Activated naive CD4-positive, alpha-beta T cell treated with anti-CD3 and anti-CD28 coated beads for 36 hours (primary cell): ENCODE results near the gene CADPS2. TPM values are rescaled to one million over a fixed set of nuclear protein-coding genes. Genes with fewer than 3 reads are reported as not detected.

Experiments used
- CTCF ChIA-PET: fragments of 350-600 bp; sonication (Branson Sonifier 250); formaldehyde crosslinking; loops from one replicate; lab custom pipeline; 2021; ENCODE audit warnings: antibody characterized with exemption; lab: Charles Lee
- DNase-seq: peaks from one replicate; pipeline ENCODE4 v3.0.0-alpha.2; 2020
- H3K27ac Mint-ChIP-seq: one replicate; pipeline ENCODE4 v1.8.0; 2021; ENCODE audit warnings: mild to moderate bottlenecking, mixed read lengths
- H3K27me3 Mint-ChIP-seq: one replicate; pipeline ENCODE4 v1.8.0; 2021; ENCODE audit warnings: low read depth, mixed read lengths
- H3K36me3 Mint-ChIP-seq: one replicate; pipeline ENCODE4 v1.8.0; 2021; ENCODE audit warnings: low read depth, mixed read lengths
- H3K4me1 Mint-ChIP-seq: one replicate; pipeline ENCODE4 v1.8.0; 2021; ENCODE audit warnings: low read depth, mixed read lengths
- H3K4me3 Mint-ChIP-seq: one replicate; pipeline ENCODE4 v1.8.0; 2021; ENCODE audit warnings: mild to moderate bottlenecking, moderate library complexity, mixed read lengths
- H3K9me3 Mint-ChIP-seq: one replicate; pipeline ENCODE4 v1.8.0; 2021; ENCODE audit warnings: mixed read lengths
- intact Hi-C: fragments of 100-400 bp; cut with micrococcal nuclease; formaldehyde crosslinking; loops from one replicate; pipeline ENCODE4 v1.15.1; 2023
- total RNA-seq, 2 experiments: library from RNA; stranded (reverse); gene quantifications; one replicate each; pipeline ENCODE4 v1.2.3, GENCODE V29; 2021

The CADPS2 gene
- total RNA-seq, 2 experiments from 2014 or later, result not detected

GRCh38 chr7:122724366-122724765 lies 161.9 kb downstream of the CADPS2 start:
- no peak for DNase-seq
- CTCF ChIA-PET, result no interaction called here
- Mint-ChIP-seq H3K27ac (no peak overlapping the region), H3K9me3 (peaks cover 9% of the 10 kb centered on the region), H3K36me3 (no peaks in the 10 kb centered on the region), H3K27me3 (no peaks in the 10 kb centered on the region), H3K4me1 (no peaks in the 10 kb centered on the region), H3K4me3 (no peak overlapping the region)
- intact Hi-C loops, result no loop called here

GRCh38 chr7:122719010-122719578 lies 167.2 kb downstream of the CADPS2 start:
- Mint-ChIP-seq H3K27ac (no peak overlapping the region), H3K9me3 (peaks cover 9% of the 10 kb centered on the region), H3K4me3 (no peak overlapping the region), H3K36me3 (no peaks in the 10 kb centered on the region), H3K4me1 (no peaks in the 10 kb centered on the region), H3K27me3 (no peaks in the 10 kb centered on the region)
- DNase-seq, result no peak
- intact Hi-C loops, result no loop called here
- CTCF ChIA-PET, result no interaction called here

GRCh38 chr7:122717356-122718089 lies 168.7 kb downstream of the CADPS2 start:
- H3K9me3 Mint-ChIP-seq, result peaks cover 9% of the 10 kb centered on the region
- intact Hi-C loops, result no loop called here
- no peak overlapping the region for H3K27ac Mint-ChIP-seq
- no peak overlapping the region for H3K4me3 Mint-ChIP-seq
- H3K4me1 Mint-ChIP-seq, result no peaks in the 10 kb centered on the region
- H3K36me3 Mint-ChIP-seq, result no peaks in the 10 kb centered on the region
- no peaks in the 10 kb centered on the region for H3K27me3 Mint-ChIP-seq
- CTCF ChIA-PET, result interaction anchor here (0.5 kb wide), 1 partner anchor 632 kb away, joined by 3 read pairs; no protein-coding TSS in a partner anchor
- no peak for DNase-seq

- Mint-ChIP-seq H3K27me3 (no peaks in the 10 kb centered on the region), H3K9me3 (peaks cover 1% of the 10 kb centered on the region), H3K27ac (no peak overlapping the region), H3K4me1 (no peaks in the 10 kb centered on the region), H3K36me3 (no peaks in the 10 kb centered on the region), H3K4me3 (no peak overlapping the region)
- CTCF ChIA-PET, result no interaction called here
- intact Hi-C loops, result no loop called here
- no peak for DNase-seq
Measured at GRCh38 chr7:122715183-122715582, 171.1 kb downstream of the CADPS2 start.

GRCh38 chr7:122710916-122711315 lies 175.3 kb downstream of the CADPS2 start:
- CTCF ChIA-PET, result no interaction called here
- no peak overlapping the region for H3K27ac Mint-ChIP-seq
- no peak overlapping the region for H3K4me3 Mint-ChIP-seq
- no peaks in the 10 kb centered on the region for H3K4me1 Mint-ChIP-seq
- no peaks in the 10 kb centered on the region for H3K36me3 Mint-ChIP-seq
- no peaks in the 10 kb centered on the region for H3K27me3 Mint-ChIP-seq
- no peak for DNase-seq
- intact Hi-C loops, result no loop called here
- no peaks in the 10 kb centered on the region for H3K9me3 Mint-ChIP-seq

DNA sequence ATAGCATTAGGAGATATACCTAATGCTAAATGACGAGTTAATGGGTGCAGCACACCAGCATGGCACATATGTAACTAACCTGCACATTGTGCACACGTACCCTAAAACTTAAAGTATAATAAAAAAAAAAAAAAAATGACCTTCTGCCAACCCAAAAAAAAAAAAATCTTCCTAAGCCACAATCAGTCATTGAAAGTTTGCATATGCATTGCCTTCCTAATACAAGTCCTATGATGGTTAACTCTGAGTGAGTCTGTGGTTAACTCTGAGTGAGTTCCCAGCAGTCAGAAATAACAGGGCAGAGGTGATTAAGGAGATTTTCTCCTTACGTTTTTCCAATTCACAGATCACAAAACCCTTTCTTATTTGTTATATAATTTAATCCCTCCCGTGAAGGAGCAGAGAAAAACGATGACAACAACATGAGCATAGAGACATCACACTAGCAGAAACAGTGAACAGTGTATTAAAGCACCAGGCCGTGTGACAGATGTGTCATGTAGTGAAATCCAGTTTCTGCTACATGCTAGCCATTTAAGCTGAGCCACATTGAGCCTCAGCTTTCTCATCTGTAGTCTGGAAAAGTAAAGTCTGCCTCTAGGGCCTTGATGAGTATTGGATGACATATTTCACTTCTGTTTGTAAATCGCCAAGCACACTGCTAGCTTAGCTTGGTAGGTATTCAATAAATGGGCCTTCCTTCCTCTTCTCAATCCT lies 176.2 kb downstream of the CADPS2 start:
- H3K36me3 Mint-ChIP-seq, result no peaks in the 10 kb centered on the region
- H3K4me3 Mint-ChIP-seq, result no peak overlapping the region
- intact Hi-C loops, result no loop called here
- no peak for DNase-seq
- H3K27me3 Mint-ChIP-seq, result no peaks in the 10 kb centered on the region
- CTCF ChIA-PET, result no interaction called here
- H3K27ac Mint-ChIP-seq, result no peak overlapping the region
- H3K4me1 Mint-ChIP-seq, result no peaks in the 10 kb centered on the region
- H3K9me3 Mint-ChIP-seq, result no peaks in the 10 kb centered on the region

DNA sequence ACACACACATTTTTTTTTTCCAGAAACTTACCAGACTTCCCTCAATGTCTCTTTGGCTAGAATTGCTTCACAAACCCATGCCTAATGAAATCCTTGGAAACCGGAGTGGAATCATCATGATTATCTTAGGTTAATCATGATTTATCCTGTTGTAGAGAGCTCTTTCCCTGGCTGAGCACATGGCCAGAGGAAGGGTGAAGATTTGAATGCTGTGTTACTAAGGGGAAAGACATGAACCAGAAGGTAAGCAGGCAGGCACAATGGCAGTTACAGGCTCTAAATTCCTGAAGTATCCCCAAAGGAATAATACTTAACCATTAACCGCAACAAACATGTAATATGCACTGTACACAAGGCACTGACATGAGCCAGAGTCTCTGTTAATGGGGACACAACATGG lies 179.4 kb downstream of the CADPS2 start:
- H3K36me3 Mint-ChIP-seq, result no peaks in the 10 kb centered on the region
- H3K4me3 Mint-ChIP-seq, result no peak overlapping the region
- no peak for DNase-seq
- no peak overlapping the region for H3K27ac Mint-ChIP-seq
- intact Hi-C loops, result no loop called here
- CTCF ChIA-PET, result no interaction called here
- H3K4me1 Mint-ChIP-seq, result no peaks in the 10 kb centered on the region
- H3K9me3 Mint-ChIP-seq, result peaks cover 3% of the 10 kb centered on the region
- H3K27me3 Mint-ChIP-seq, result no peaks in the 10 kb centered on the region

DNA sequence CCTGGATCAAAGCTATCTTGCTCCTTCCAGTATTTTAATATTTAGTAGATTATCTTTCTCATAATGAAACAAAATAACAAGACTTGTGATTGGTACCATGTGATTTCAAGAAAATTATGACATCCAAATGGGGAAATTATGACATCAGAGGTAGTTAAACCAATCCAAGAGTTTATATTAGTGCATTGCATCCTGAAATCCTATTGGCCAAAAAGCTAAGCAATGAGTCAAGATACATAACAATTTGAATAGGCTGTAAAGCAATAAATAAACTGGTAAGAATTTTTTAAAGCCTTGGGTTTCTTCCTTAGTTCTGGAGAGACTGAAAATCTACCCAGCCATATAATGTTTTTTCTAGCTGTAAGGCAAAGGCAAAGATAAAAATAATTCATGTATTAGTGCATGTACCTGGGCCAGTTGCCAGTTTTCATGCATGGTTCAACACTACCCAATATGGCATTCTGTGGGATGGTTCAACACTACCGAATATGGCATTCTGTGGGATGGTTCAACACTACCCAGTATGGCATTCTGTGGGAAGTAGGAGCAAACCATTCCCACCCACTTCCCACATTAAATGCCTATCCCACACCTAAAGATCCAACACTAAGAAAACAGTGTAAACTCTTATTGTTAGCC lies 183.3 kb downstream of the CADPS2 start, which contains the start of gene RNF148:
RNF148 (minus strand) TSS at position 51 of the 639 bp plus-strand sequence. CDS start 172 bp downstream, outside the sequence.
- intact Hi-C loops, result no loop called here
- H3K27me3 Mint-ChIP-seq, result no peaks in the 10 kb centered on the region
- CTCF ChIA-PET, result no interaction called here
- H3K4me3 Mint-ChIP-seq, result no peak within 1 kb of the TSS
- H3K27ac Mint-ChIP-seq, result no peak within 1 kb of the TSS
- no peaks in the 10 kb centered on the region for H3K4me1 Mint-ChIP-seq
- DNase-seq, result no peak
- H3K36me3 Mint-ChIP-seq, result no peaks in the 10 kb centered on the region
- H3K9me3 Mint-ChIP-seq, result peaks cover 6% of the 10 kb centered on the region

DNA sequence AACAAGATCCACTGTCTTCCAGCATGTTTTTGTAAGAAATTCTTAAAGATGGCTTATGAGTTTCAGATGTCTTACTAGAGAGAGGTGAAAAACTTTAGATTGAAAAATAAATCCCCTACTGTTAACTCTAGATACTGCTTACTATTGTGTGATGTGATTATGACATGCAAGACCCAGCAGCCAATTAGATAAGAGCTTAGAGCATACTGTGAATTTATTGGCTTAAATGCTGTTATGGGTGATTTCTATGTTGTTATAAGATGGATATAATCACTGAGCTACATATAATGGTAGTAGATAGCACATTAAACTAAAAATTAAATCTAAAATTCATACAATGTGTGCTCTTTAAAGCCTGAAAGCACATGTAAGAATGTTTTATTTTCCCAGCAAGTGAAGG lies 187.2 kb downstream of the CADPS2 start, which contains the start of gene RNF133:
RNF133 (minus strand) TSS at position 101 of the 400 bp plus-strand sequence. CDS start 199 bp downstream, outside the sequence.
- Mint-ChIP-seq H3K9me3 (peaks cover 8% of the 10 kb centered on the region), H3K4me1 (no peaks in the 10 kb centered on the region), H3K27ac (no peak within 1 kb of the TSS), H3K36me3 (no peaks in the 10 kb centered on the region), H3K27me3 (no peaks in the 10 kb centered on the region), H3K4me3 (no peak within 1 kb of the TSS)
- no peak for DNase-seq
- CTCF ChIA-PET, result no interaction called here
- intact Hi-C loops, result no loop called here

DNA sequence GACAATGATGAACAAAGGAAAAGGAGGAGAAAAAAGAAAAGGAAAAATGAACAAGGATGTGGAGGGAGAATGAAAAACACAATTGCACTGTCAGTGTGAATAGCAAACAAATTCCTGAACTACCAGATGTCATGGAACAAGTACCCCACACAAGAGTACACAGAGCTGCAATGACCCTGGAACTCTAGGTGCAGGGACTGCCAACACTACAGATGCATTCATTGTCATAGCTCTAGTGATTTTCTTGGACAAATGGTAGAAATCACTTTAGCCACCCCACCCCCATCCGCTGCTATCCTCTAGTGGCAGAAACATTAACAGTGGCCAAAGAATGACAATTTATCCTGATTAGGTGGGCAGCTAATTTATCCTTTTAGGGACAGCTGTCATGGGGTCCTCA lies 190.4 kb downstream of the CADPS2 start:
- Mint-ChIP-seq H3K36me3 (no peaks in the 10 kb centered on the region), H3K9me3 (peaks cover 10% of the 10 kb centered on the region), H3K27ac (no peak overlapping the region), H3K4me1 (no peaks in the 10 kb centered on the region), H3K4me3 (no peak overlapping the region), H3K27me3 (no peaks in the 10 kb centered on the region)
- intact Hi-C loops, result no loop called here
- CTCF ChIA-PET, result no interaction called here
- no peak for DNase-seq

- intact Hi-C loops, result no loop called here
- Mint-ChIP-seq H3K4me3 (no peak overlapping the region), H3K27ac (no peak overlapping the region), H3K9me3 (peaks cover 8% of the 10 kb centered on the region), H3K4me1 (no peaks in the 10 kb centered on the region), H3K36me3 (no peaks in the 10 kb centered on the region), H3K27me3 (no peaks in the 10 kb centered on the region)
- CTCF ChIA-PET, result interaction anchor here (0.6 kb wide), 1 partner anchor 46 kb away, joined by 4 read pairs; no protein-coding TSS in a partner anchor
- DNase-seq, result no peak
Measured at GRCh38 chr7:122694697-122695096, 191.6 kb downstream of the CADPS2 start.

DNA sequence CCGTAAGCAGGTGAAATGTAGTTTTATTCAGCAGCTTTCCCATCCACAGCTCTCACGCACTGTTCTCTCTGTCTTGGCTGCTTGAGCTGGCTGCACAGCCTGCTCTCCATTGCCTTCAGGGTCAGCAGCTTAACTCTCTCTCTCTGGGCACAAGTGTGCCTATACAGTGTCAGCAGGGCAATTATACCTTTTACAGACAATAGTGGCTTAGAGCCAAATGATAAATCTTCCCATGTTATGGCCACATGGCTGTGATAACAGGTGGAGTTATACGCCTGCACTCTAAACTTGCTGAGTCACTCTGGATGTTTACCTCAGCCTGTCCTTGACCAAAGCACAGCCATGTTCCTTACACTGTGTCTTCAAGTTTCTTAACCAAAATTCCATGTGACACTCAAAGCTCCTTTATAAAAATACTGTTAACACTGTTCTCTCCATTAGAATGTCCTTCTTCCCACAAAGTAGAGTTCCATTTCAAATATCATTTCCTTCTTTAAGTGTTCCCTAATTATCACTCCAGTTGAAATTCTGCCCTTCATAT lies 193.4 kb downstream of the CADPS2 start:
- Mint-ChIP-seq H3K36me3 (no peaks in the 10 kb centered on the region), H3K9me3 (peaks cover 7% of the 10 kb centered on the region), H3K27me3 (no peaks in the 10 kb centered on the region), H3K4me3 (no peak overlapping the region), H3K4me1 (no peaks in the 10 kb centered on the region), H3K27ac (no peak overlapping the region)
- intact Hi-C loops, result no loop called here
- DNase-seq, result no peak
- CTCF ChIA-PET, result no interaction called here
